HEK293 (cell line): Measurements from ENCODE around the gene ATP8A1.
A peak's percentile ranks its signal among the peaks of the same experiment; 100 is the strongest.

Experiments
- CTCF ChIA-PET: fragments of 350-600 bp; formaldehyde crosslinking; extraction: SDS; loops from one replicate; lab custom pipeline; 2021; ENCODE audit warnings: antibody characterized with exemption; lab: Yijun Ruan, JAX
- POLR2A ChIA-PET: fragments of 300-600 bp; formaldehyde crosslinking; extraction: SDS; loops from one replicate; lab custom pipeline; 2020; ENCODE audit warnings: antibody characterized with exemption, inconsistent platforms; lab: Yijun Ruan, JAX
- H3K27ac ChIP-seq: fragments of 200-500 bp; sonication (Bioruptor generic); 2 replicates; pipeline ENCODE4 v1.5.1; 2014; ENCODE audit warnings: low read depth, low read length, control low read depth, inconsistent platforms; ENCODE audit errors: extremely low read depth
- H3K36me3 ChIP-seq, 2 experiments: fragments of 200-500 bp in 1 of 2; sonication (Bioruptor generic) in 1 of 2; 1 replicate in 1 of 2; 2 replicates in 1 of 2; pipeline ENCODE4 v1.5.1; 2014 to 2017; ENCODE audit warnings: inconsistent platforms in 2 of 2, low read length in 2 of 2; ENCODE audit not compliant: control insufficient read depth in 2 of 2, insufficient read depth in 1 of 2
- H3K4me1 ChIP-seq: fragments of 200-500 bp; sonication (Bioruptor generic); 2 replicates; pipeline ENCODE4 v1.5.1; 2014; ENCODE audit warnings: mild to moderate bottlenecking, low read length, inconsistent platforms; ENCODE audit not compliant: control insufficient read depth, insufficient read depth
- H3K4me3 ChIP-seq: 2 replicates; pipeline ENCODE4 v1.5.1; 2011; ENCODE audit warnings: low read depth, mild to moderate bottlenecking, control low read depth, low read length, moderate library complexity
- H3K9me3 ChIP-seq: fragments of 200-500 bp; sonication (Bioruptor generic); 2 replicates; pipeline ENCODE4 v1.5.1; 2014; ENCODE audit warnings: low read depth, low read length, inconsistent platforms; ENCODE audit not compliant: control insufficient read depth, insufficient read depth
- PRDM1 ChIP-seq: fragments of 450-650 bp; formaldehyde crosslinking; IDR thresholded peaks from 2 replicates; pipeline ENCODE4; 2016; ENCODE audit warnings: missing biosample characterization, missing genetic modification characterization
- ZBTB10 ChIP-seq: fragments of 450-650 bp; formaldehyde crosslinking; IDR thresholded peaks from 2 replicates; pipeline ENCODE4 v1.5.1; 2016; ENCODE audit warnings: missing biosample characterization, missing genetic modification characterization
- ZBTB49 ChIP-seq: fragments of 450-650 bp; formaldehyde crosslinking; IDR thresholded peaks from 2 replicates; pipeline ENCODE4 v1.5.1; 2016; ENCODE audit warnings: missing biosample characterization, missing genetic modification characterization, low read depth
- ZFP37 ChIP-seq: fragments of 450-650 bp; formaldehyde crosslinking; IDR thresholded peaks from 2 replicates; pipeline ENCODE4 v1.5.1; 2016; ENCODE audit warnings: missing biosample characterization, missing genetic modification characterization
- ZFP41 ChIP-seq: fragments of 450-650 bp; formaldehyde crosslinking; IDR thresholded peaks from 2 replicates; pipeline ENCODE4 v1.5.1; 2016; ENCODE audit warnings: missing biosample characterization, missing genetic modification characterization, borderline replicate concordance
- ZNF121 ChIP-seq: fragments of 450-650 bp; formaldehyde crosslinking; IDR thresholded peaks from 2 replicates; pipeline ENCODE4 v1.5.1; 2016; ENCODE audit warnings: missing biosample characterization, missing genetic modification characterization
- ZNF133 ChIP-seq: fragments of 450-650 bp; formaldehyde crosslinking; IDR thresholded peaks from 2 replicates; pipeline ENCODE4 v1.5.1; 2016; ENCODE audit warnings: missing biosample characterization, missing genetic modification characterization
- ZNF155 ChIP-seq: fragments of 450-650 bp; formaldehyde crosslinking; IDR thresholded peaks from 2 replicates; pipeline ENCODE4 v1.5.1; 2016; ENCODE audit warnings: missing biosample characterization, missing genetic modification characterization
- ZNF169 ChIP-seq: fragments of 450-650 bp; formaldehyde crosslinking; IDR thresholded peaks from 2 replicates; pipeline ENCODE4 v1.5.1; 2016; ENCODE audit warnings: missing biosample characterization, missing genetic modification characterization
- ZNF19 ChIP-seq: fragments of 450-650 bp; formaldehyde crosslinking; IDR thresholded peaks from 2 replicates; pipeline ENCODE4; 2016; ENCODE audit warnings: missing biosample characterization, missing genetic modification characterization, low read depth
- ZNF23 ChIP-seq: fragments of 450-650 bp; formaldehyde crosslinking; IDR thresholded peaks from 2 replicates; pipeline ENCODE4 v1.5.1; 2016; ENCODE audit warnings: missing biosample characterization, missing genetic modification characterization, borderline replicate concordance
- ZNF280D ChIP-seq: fragments of 450-650 bp; formaldehyde crosslinking; IDR thresholded peaks from 2 replicates; pipeline ENCODE4 v1.5.1; 2016; ENCODE audit warnings: missing biosample characterization, missing genetic modification characterization
- ZNF292 ChIP-seq: fragments of 450-650 bp; formaldehyde crosslinking; IDR thresholded peaks from 2 replicates; pipeline ENCODE4 v1.5.1; 2016; ENCODE audit warnings: low read depth, missing biosample characterization, missing genetic modification characterization, borderline replicate concordance
- ZNF302 ChIP-seq: fragments of 450-650 bp; formaldehyde crosslinking; IDR thresholded peaks from 2 replicates; pipeline ENCODE4 v1.5.1; 2016; ENCODE audit warnings: missing biosample characterization, missing genetic modification characterization, low read depth
- ZNF341 ChIP-seq: fragments of 450-650 bp; formaldehyde crosslinking; IDR thresholded peaks from 2 replicates; pipeline ENCODE4; 2016; ENCODE audit warnings: low read depth, missing biosample characterization, missing genetic modification characterization
- ZNF37A ChIP-seq: fragments of 450-650 bp; IDR thresholded peaks from 2 replicates; pipeline ENCODE4 v1.5.1; 2018; ENCODE audit warnings: missing biosample characterization, missing genetic modification characterization
- ZNF610 ChIP-seq: fragments of 450-650 bp; formaldehyde crosslinking; IDR thresholded peaks from 2 replicates; pipeline ENCODE4 v1.5.1; 2016; ENCODE audit warnings: missing biosample characterization, missing genetic modification characterization, borderline replicate concordance
- ZNF621 ChIP-seq: fragments of 450-650 bp; formaldehyde crosslinking; IDR thresholded peaks from 2 replicates; pipeline ENCODE4 v1.5.1; 2017; ENCODE audit warnings: missing biosample characterization, missing genetic modification characterization

ATP8A1 gene

GRCh38 chr4:42655921-42656678 lies 805 bp downstream of the ATP8A1 start (continued):
- TF ChIP-seq ZBTB49 (tag by site-specific recombination) (no peak), ZNF280D (tag by site-specific recombination) (no peak), ZFP37 (tag by site-specific recombination) (no peak)

- peak overlapping the region; percentile 73; the same call in 1 of the 2 replicates for H3K4me3 ChIP-seq
- TF ChIP-seq ZNF292 (tag by site-specific recombination) (no peak), PRDM1 (tag by site-specific recombination) (no peak), ZNF302 (tag by site-specific recombination) (no peak), ZNF121 (tag by site-specific recombination) (no peak), ZBTB10 (tag by site-specific recombination) (no peak), ZNF23 (no peak), ZFP41 (tag by site-specific recombination) (no peak), ZNF341 (tag by site-specific recombination) (no peak), ZNF610 (tag by site-specific recombination) (no peak), ZNF169 (tag by site-specific recombination) (no peak), ZNF133 (tag by site-specific recombination) (no peak), ZNF19 (tag by site-specific recombination) (no peak), ZNF37A (tag by site-specific recombination) (no peak), ZNF621 (tag by site-specific recombination) (no peak), ZNF155 (tag by site-specific recombination) (no peak)
Measured at GRCh38 chr4:42655269-42655637, 1.7 kb downstream of the ATP8A1 start.

More at GRCh38 chr4:42655269-42655637, 1.7 kb downstream of the ATP8A1 start:
- H3K4me1 ChIP-seq: peaks cover 11% of the 10 kb centered on the region
- ChIA-PET POLR2A (no interaction called here), CTCF (interaction anchor here (0.6 to 1.7 kb wide), 2 partner anchors 94 to 108 kb away, joined by 3 read pairs; no protein-coding TSS in a partner anchor)
- H3K9me3 ChIP-seq: no peaks in the 10 kb centered on the region
- H3K36me3 ChIP-seq: no peaks in the 10 kb centered on the region
- H3K27ac ChIP-seq: no peak overlapping the region
